Activated naive CD4-positive, alpha-beta T cell treated with anti-CD3 and anti-CD28 coated beads, Interleukin-2, amount 10 ng/mL, durations not matched to agents 7 days and 5 days (primary cell): ENCODE results near the gene DNAJC12.

ENCODE experiments used
- CTCF ChIA-PET: fragments of 350-600 bp; sonication (Branson Sonifier 250); formaldehyde crosslinking; loops from one replicate; lab custom pipeline; 2021; ENCODE audit warnings: antibody characterized with exemption; lab: Charles Lee
- DNase-seq: peaks from one replicate; pipeline ENCODE4 v3.0.0-alpha.2; 2020
- H3K27ac Mint-ChIP-seq: one replicate; pipeline ENCODE4 v1.8.0; 2021; ENCODE audit warnings: mild to moderate bottlenecking, moderate library complexity, mixed read lengths
- H3K27me3 Mint-ChIP-seq: one replicate; pipeline ENCODE4 v1.8.0; 2021; ENCODE audit warnings: mild to moderate bottlenecking, mixed read lengths
- H3K36me3 Mint-ChIP-seq: one replicate; pipeline ENCODE4 v1.8.0; 2021; ENCODE audit warnings: mixed read lengths
- H3K4me1 Mint-ChIP-seq: one replicate; pipeline ENCODE4 v1.8.0; 2021; ENCODE audit warnings: mixed read lengths
- H3K4me3 Mint-ChIP-seq: one replicate; pipeline ENCODE4 v1.8.0; 2021; ENCODE audit warnings: mild to moderate bottlenecking, moderate library complexity, mixed read lengths
- H3K9me3 Mint-ChIP-seq: one replicate; pipeline ENCODE4 v1.8.0; 2021; ENCODE audit warnings: mixed read lengths

The DNAJC12 gene

DNA sequence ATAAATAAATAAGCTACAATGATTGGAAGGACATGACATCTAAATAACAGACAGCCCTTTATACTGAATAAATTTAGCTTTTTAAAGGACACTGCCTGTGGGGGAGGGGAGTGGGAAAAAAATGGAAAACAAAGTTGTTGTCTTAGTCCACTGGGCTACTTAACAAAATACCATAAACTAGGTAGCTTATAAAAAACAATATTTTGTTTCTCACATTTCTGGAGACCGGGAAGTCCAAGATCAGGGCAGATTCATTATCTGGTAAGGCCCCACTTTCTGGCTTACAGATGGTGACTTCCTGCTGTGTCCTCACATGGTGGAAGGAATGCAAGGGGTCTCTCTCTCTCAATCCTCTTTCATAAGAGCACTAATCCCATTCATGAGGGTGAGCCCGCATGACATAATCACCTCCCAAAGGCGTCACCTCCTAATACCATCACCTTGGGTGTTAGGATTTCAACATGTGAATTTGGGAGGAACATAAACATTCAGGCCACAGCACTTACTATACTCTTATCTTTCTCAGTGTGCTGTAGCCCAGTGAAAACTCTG lies 43.0 kb downstream of the DNAJC12 start:
- Mint-ChIP-seq H3K4me3 (no peak overlapping the region), H3K27me3 (no peaks in the 10 kb centered on the region), H3K9me3 (no peaks in the 10 kb centered on the region), H3K4me1 (peaks cover 18% of the 10 kb centered on the region), H3K36me3 (no peaks in the 10 kb centered on the region), H3K27ac (no peak overlapping the region)
- CTCF ChIA-PET: interaction anchor here (0.7 to 1.2 kb wide), 2 partner anchors 60 to 508 kb away, joined by 3 read pairs; no protein-coding TSS in a partner anchor
- DNase-seq: no peak

DNA sequence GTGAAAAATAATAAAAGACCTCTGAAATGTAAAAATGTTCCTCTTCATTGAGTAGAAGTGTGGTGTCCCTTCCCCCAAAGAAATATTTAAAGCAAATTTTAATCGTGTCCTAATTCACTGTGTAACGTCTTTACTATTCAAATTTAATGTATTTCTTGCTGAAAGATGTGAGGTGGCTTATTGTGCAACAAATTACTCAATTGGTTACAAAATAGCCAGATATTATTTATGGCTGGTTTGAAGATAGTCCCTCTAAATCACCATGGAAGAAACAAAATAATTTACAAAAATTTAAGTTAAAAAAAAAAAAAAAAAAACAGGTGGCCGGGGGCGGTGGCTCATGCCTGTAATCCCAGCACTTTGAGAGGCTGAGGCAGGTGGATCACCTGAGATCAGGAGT lies 43.7 kb downstream of the DNAJC12 start:
- Mint-ChIP-seq H3K36me3 (no peaks in the 10 kb centered on the region), H3K27me3 (no peaks in the 10 kb centered on the region), H3K27ac (no peak overlapping the region), H3K4me3 (no peak overlapping the region), H3K4me1 (peaks cover 22% of the 10 kb centered on the region), H3K9me3 (no peaks in the 10 kb centered on the region)
- DNase-seq: no peak
- CTCF ChIA-PET: interaction anchor here (1.2 kb wide), 1 partner anchor 61 kb away, joined by 3 read pairs; no protein-coding TSS in a partner anchor

DNA sequence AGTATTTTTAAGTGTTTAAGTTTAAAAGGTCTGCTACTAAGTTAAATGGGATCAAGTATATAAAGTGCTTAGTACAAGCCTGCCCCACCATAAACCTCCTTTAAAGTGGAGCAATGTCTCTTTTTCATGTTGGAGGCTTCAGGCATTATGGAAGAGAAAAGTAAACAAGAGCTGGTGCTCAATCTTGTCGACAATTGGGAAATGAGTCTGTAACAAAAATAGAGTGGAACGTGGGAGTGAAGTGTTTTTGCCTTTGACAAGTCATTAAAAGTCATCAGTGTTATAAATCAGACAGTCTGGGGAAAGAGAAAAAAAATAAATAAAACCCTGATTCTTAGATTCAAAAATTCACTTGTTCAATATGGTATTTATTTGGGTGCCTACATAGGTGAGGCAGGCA lies 44.7 kb downstream of the DNAJC12 start:
- CTCF ChIA-PET: no interaction called here
- Mint-ChIP-seq H3K36me3 (no peaks in the 10 kb centered on the region), H3K27ac (no peak overlapping the region), H3K9me3 (no peaks in the 10 kb centered on the region), H3K4me1 (peaks cover 26% of the 10 kb centered on the region), H3K27me3 (no peaks in the 10 kb centered on the region), H3K4me3 (no peak overlapping the region)
- no peak for DNase-seq

DNA sequence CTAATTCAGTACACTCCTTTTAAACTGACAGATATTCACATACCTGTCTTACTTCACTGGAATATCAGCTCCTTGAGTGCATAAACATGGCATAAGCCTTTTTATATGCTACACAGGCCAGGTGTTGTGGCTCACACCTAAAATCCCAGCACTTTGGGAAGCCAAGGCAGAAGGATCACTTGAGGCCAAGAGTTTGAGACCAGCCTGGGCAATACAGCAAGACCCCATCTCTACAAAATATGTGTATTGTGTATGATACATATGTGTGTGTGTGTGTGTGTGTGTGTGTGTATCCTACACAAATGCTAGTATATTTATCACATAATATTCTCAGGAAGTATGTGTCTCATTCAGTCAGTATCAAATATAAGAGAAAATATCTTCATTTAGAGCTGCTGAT lies 45.3 kb downstream of the DNAJC12 start:
- Mint-ChIP-seq H3K9me3 (no peaks in the 10 kb centered on the region), H3K27ac (no peak overlapping the region), H3K36me3 (no peaks in the 10 kb centered on the region), H3K4me3 (no peak overlapping the region), H3K27me3 (no peaks in the 10 kb centered on the region), H3K4me1 (peaks cover 29% of the 10 kb centered on the region)
- no peak for DNase-seq
- CTCF ChIA-PET: no interaction called here

DNA sequence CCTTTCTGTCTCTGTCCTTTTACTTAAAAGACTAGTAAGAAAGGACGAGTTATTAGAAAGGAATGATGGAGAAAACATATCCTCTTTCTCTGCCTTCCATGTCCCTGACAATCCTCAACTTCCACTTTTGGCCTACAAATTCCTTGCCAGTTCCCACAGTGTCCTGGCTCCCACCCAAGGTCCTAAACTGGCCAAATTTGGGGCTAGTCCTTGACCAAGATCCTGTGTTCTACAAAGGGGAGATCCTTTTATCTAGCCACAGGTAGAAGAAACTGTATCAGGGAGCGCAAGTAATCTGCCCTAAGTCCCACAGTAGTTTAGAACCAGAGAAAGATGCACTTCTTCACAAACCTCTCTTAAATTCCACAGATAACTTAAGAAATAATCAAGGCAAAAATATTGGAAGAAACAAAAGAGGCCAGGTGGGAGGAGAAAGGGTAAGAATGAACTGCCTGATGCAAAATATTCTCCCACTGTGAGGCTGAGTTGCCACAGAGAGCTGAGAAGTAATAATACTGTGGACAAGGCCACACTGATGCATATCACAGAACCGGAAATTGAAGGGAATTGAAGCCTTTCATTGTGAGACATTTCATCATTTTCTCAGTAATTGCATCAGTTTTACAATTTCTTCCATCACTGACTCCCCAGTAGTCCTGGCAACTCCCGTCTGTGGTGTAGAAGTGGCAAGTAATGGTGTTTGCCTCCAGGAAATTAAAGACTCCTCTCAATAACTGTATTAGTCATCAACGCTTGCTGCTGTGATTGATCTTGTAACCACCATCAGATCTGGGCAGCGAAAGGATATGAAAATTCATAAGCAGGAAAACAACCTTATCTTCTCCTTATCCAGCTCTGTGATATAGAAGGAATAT lies 47.2 kb downstream of the DNAJC12 start:
- Mint-ChIP-seq H3K9me3 (no peaks in the 10 kb centered on the region), H3K27ac (peak overlapping the region; percentile 88), H3K4me3 (no peak overlapping the region), H3K36me3 (no peaks in the 10 kb centered on the region), H3K27me3 (no peaks in the 10 kb centered on the region), H3K4me1 (peaks cover 29% of the 10 kb centered on the region)
- peak; percentile 38 for DNase-seq
- CTCF ChIA-PET: interaction anchor here (0.8 to 5.3 kb wide), 4 partner anchors 11 to 368 kb away, joined by 3 to 84 read pairs (median 36); no protein-coding TSS in a partner anchor

DNA sequence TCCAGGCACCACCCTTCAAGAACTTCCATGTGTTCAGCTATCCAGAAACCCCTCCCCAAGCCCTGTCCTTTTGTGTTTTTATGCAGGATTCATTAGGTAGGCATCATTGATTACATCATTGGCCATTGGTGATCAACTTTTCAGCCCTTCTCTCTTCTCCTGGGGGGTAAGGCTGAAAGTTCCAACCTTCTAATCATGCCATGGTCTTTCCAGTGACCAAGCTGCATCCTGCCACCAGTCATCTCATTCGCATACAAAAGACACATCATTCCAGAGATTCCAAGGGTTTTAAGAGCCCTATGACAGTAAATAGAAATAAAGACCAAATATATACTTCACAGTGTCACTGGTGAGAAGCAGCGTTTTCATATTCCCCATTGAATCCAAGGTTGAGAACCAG lies 48.2 kb downstream of the DNAJC12 start:
- CTCF ChIA-PET: interaction anchor here (0.6 to 5.3 kb wide), 8 partner anchors 10 to 369 kb away, joined by 3 to 84 read pairs (median 9); no protein-coding TSS in a partner anchor
- Mint-ChIP-seq H3K27me3 (no peaks in the 10 kb centered on the region), H3K9me3 (no peaks in the 10 kb centered on the region), H3K36me3 (no peaks in the 10 kb centered on the region), H3K4me1 (peaks cover 38% of the 10 kb centered on the region), H3K27ac (no peak overlapping the region), H3K4me3 (no peak overlapping the region)
- no peak for DNase-seq

DNA sequence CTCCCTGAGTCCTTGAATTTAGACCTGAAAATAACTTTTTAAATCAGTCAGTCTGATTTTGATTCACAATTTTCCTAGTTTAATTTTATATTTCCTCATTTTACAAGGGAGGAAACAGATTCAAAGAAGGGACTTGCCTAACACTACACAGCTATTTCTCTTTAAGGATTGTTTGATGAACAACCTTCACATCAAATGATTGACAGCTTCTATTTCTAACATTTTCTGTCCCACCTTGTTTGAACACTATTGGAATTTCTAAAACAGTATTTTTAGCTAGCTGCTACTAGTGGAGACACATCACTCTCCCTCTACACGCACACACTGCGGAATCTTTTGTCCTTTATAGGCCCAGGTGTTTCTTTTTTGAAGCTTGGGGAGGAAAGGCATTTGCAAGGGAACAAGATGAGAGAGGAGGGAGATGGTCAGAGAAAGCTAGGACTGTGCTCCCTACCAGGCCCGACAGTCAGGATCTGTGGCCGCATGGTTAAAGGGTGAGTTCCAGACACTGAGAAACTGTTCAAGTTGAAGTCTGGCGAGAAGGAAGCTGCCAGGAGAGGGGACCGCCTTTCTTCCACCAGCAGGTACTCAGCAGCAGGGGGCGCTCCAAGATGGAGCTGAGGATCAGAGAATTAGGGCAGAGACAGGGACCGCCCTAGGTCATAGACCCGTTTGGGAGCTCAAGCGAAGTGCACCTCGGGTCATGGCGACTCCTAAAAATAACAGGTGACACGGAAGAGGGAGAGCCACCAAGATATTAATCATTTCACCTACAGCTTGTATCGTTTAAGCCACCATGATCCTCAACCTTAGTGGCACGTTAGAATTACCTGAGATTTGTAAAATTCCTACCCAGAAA lies 49.7 kb downstream of the DNAJC12 start:
- no peak overlapping the region for H3K27ac Mint-ChIP-seq
- H3K4me3 Mint-ChIP-seq: no peak overlapping the region
- H3K4me1 Mint-ChIP-seq: peaks cover 53% of the 10 kb centered on the region
- no peaks in the 10 kb centered on the region for H3K9me3 Mint-ChIP-seq
- peaks cover 2% of the 10 kb centered on the region for H3K36me3 Mint-ChIP-seq
- CTCF ChIA-PET: interaction anchor here (0.5 to 5.3 kb wide), 54 partner anchors 9 to 621 kb away, joined by 3 to 84 read pairs (median 4); partner anchors contain the start of genes DNAJC12 and SIRT1
- peak; percentile 80 for DNase-seq
- no peaks in the 10 kb centered on the region for H3K27me3 Mint-ChIP-seq

DNA sequence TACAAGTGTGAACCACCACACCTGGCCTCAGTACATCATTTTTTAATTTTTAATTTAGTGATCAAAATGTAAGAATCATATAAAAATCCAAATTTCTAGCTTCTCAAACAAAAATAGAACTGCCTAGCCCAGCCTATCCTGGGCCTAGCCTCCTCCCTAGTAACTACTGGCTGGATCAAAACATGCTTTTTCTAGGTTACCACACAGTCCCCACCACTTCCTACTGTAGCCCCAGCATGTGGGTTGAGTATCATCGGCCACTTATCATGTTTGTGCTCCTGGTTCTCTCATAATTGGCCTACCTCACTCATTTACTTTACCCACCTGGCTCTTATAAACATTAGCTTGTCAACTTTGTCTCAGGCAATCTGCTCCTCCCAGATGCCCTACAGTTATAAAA lies 52.9 kb downstream of the DNAJC12 start:
- H3K4me1 Mint-ChIP-seq: peaks cover 49% of the 10 kb centered on the region
- H3K4me3 Mint-ChIP-seq: no peak overlapping the region

DNA sequence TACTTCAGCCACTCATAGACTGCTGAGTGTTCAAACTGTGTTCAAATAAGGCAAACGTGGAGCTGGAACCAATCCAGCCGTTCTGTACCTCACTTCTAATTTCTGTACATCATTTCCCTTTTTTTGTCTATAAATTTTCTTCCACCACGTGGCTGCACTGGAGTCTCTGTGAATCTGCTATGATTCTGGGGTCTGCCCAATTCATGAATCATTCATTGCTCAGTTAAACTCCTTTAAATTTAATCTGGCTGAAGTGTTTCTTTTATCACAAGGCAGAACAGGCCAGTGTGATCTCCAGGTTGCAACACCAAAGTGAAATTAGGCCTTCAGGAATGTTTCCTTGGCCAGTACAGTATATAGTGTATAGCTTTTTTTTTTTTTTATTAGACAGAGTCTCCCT lies 53.5 kb downstream of the DNAJC12 start:
- Mint-ChIP-seq H3K9me3 (no peaks in the 10 kb centered on the region), H3K4me3 (no peak overlapping the region), H3K27ac (peak overlapping the region; percentile 60), H3K4me1 (peaks cover 51% of the 10 kb centered on the region), H3K27me3 (no peaks in the 10 kb centered on the region), H3K36me3 (peaks cover 2% of the 10 kb centered on the region)
- CTCF ChIA-PET: interaction anchor here (0.7 to 0.8 kb wide), 2 partner anchors 20 to 71 kb away, joined by 3 read pairs; no protein-coding TSS in a partner anchor
- no peak for DNase-seq

More for the DNA sequence above, 52.9 kb downstream of the DNAJC12 start:
- no peaks in the 10 kb centered on the region for H3K27me3 Mint-ChIP-seq
- H3K9me3 Mint-ChIP-seq: no peaks in the 10 kb centered on the region
- peak; percentile 56 for DNase-seq
- CTCF ChIA-PET: interaction anchor here (0.7 to 0.8 kb wide), 4 partner anchors 9 to 87 kb away, joined by 3 read pairs; no protein-coding TSS in a partner anchor
- peaks cover 2% of the 10 kb centered on the region for H3K36me3 Mint-ChIP-seq
- peak overlapping the region; percentile 21 for H3K27ac Mint-ChIP-seq

DNA sequence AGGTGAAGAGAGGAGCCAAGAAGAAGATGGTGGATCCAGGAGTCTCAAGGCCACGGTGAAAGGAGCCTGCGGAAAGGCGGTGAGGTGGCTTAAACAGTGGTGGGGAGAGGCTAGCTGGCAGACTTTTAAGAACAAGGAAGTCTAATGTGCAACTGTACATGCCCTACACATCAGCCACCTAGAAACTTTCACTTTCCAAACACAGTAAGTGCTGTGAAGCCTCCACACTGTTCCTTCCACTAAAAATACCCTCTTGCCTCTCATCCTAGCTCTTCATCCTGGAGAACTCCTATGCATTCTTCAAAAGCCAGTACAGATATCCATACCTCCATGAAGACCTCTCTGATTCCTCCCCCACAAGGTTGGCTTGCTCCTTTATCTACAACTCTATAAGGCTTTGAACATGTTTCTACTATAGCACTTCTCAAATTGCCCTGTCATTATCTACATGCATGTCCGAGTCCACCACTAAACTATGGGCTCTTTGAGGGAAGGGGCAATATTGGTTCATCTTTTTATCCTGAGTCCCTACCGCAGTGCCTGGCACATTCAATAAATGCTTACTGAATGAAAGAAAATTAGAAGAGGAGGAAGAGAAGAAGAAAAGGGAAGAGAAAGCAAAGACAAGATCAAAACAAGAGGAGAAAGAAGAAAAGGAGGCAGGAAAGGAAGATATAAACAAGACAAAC lies 54.2 kb downstream of the DNAJC12 start:
- H3K4me3 Mint-ChIP-seq: no peak overlapping the region
- H3K9me3 Mint-ChIP-seq: no peaks in the 10 kb centered on the region
- H3K27ac Mint-ChIP-seq: peak overlapping the region; percentile 60
- H3K4me1 Mint-ChIP-seq: peaks cover 50% of the 10 kb centered on the region
- H3K36me3 Mint-ChIP-seq: peaks cover 2% of the 10 kb centered on the region
- CTCF ChIA-PET: interaction anchor here (1.2 kb wide), 1 partner anchor 374 kb away, joined by 4 read pairs; no protein-coding TSS in a partner anchor
- DNase-seq: no peak
- peaks cover 2% of the 10 kb centered on the region for H3K27me3 Mint-ChIP-seq

DNA sequence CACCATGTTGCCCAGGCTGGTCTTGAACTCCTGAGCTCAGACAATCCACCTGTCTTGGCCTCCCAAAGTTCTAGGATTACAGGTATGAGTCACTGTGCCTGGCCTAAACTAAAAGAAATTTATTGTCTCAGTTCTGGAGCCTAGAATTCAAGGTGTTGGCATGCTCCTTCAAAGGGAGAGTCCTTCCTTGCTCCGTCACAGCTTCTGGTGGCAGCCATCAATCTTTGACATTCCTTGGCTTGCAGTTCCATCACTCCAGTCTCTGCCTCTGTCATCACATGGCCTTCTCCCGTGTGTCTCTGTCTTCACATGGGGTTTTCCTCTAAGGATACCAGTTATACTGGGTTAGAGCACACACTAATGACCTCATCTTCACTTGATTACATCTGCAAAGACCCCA lies 55.5 kb downstream of the DNAJC12 start:
- peaks cover 43% of the 10 kb centered on the region for H3K4me1 Mint-ChIP-seq

DNA sequence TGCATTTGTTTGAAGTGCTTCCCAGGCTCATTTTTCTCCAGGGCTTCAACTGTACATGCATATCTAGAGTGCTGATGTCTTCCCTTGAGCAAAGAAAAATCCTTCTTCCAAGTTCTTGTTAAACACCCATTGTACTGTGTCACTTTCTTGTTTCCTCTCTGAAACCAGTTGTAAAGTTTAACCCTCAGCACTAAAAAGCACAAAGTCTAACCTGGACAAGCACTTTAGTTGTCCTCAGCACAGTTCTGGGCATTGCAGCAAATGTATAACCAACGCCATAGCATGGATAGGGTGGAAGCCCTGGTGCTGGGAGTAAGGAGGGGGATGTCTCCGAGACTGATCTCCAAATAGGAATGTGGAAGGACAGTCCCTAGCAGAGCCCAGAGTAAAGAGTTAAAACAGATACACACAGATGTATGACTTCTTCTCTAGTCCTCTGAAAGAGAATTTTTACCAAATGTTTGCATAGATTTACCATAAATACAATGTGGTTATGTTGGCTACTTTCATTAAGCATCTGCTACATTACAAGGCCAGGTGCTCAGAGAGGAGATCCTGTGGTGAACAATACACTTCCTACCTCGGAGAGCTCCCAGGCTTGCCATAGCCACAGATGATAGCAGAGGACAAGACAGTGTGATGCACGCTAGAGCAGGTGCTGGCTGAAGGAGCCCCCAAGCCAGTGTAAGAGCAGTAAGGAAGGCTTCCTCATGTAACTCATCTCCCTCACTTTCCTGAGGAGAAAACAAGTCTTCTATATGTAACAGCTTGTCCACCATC lies 57.0 kb downstream of the DNAJC12 start:
- Mint-ChIP-seq H3K9me3 (no peaks in the 10 kb centered on the region), H3K36me3 (peaks cover 2% of the 10 kb centered on the region), H3K27ac (no peak overlapping the region), H3K4me3 (no peak overlapping the region), H3K4me1 (peaks cover 43% of the 10 kb centered on the region), H3K27me3 (peaks cover 3% of the 10 kb centered on the region)
- CTCF ChIA-PET: interaction anchor here (0.7 to 7.2 kb wide), 12 partner anchors 7 to 375 kb away, joined by 3 to 195 read pairs (median 10); partner anchors contain the start of genes CTNNA3 and DNAJC12
- DNase-seq: no peak

More for the DNA sequence above, 55.5 kb downstream of the DNAJC12 start:
- no peak overlapping the region for H3K4me3 Mint-ChIP-seq
- H3K27me3 Mint-ChIP-seq: peaks cover 3% of the 10 kb centered on the region
- DNase-seq: no peak
- H3K36me3 Mint-ChIP-seq: peaks cover 2% of the 10 kb centered on the region
- CTCF ChIA-PET: interaction anchor here (1.4 to 7.2 kb wide), 3 partner anchors 11 to 117 kb away, joined by 3 to 195 read pairs (median 64); partner anchors contain the start of gene CTNNA3
- no peak overlapping the region for H3K27ac Mint-ChIP-seq
- H3K9me3 Mint-ChIP-seq: no peaks in the 10 kb centered on the region
